NCI-H748 treated with DMSO at 0.1 percent for 48 hours (cell line): Measurements from ENCODE around the gene TTC34.
"Not testable (repeated sequence)": the region's sequence is repeated elsewhere in the genome, so short reads cannot be mapped to it uniquely, and the experiment has no call there.

Source experiments
- DNase-seq: peaks from one replicate; lab custom pipeline; 2025; lab: John Stamatoyannopoulos, UW

TTC34 gene

GRCh38 chr1:2759433-2759832 is 42.1 kb downstream of the TTC34 start:
- DNase-seq = not testable (repeated sequence)

DNA sequence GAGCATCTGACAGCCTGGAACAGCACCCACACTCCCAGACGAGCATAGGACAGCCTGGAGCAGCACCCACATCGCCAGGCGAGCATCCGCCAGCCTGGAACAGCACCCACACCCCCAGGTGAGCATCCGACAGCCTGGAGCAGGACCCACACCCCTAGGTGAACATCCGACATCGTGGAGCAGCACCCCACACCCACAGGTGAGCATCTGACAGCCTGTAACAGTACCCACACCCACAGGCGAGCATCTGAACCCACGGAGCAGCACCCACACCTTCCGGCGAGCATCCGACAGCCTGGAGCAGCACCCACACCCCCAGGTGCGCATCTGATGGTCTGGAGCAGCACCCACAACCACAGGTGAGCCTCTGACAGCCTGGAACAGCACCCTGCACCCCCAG is 44.0 kb downstream of the TTC34 start:
- not testable (repeated sequence) for DNase-seq

DNA sequence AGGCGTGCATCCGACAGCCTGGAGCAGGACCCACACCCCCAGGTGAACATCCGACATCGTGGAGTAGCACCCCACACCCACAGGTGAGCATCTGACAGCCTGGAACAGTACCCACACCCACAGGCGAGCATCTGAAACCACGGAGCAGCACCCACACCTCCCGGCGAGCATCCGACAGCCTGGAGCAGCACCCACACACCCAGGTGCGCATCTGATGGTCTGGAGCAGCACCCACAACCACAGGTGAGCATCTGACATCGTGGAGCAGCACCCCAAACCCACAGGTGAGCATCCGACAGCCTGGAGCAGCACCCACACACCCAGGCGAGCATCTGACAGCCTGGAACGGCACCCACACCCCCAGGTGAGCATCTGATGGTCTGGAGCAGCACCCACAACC is 46.1 kb downstream of the TTC34 start:
- DNase-seq = not testable (repeated sequence)

GRCh38 chr1:2754597-2754996 is 46.9 kb downstream of the TTC34 start:
- not testable (repeated sequence) for DNase-seq

DNA sequence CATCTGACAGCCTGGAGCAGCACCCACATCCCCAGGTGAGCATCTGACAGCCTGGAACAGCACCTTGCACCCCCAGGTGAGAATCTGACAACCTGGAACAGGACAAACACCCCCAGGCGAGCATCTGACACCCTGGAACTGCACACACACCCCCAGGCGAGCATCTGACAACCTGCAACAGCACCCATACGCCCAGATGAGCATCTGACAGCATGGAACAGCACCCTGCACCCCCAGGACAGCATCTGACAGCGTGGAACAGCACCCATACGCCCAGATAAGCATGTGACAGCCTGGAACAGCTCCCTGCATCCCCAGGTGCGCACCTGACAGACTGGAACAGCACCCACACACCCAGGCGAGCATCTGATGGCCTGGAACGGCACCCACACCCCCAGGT is 49.0 kb downstream of the TTC34 start:
- not testable (repeated sequence) for DNase-seq

DNA sequence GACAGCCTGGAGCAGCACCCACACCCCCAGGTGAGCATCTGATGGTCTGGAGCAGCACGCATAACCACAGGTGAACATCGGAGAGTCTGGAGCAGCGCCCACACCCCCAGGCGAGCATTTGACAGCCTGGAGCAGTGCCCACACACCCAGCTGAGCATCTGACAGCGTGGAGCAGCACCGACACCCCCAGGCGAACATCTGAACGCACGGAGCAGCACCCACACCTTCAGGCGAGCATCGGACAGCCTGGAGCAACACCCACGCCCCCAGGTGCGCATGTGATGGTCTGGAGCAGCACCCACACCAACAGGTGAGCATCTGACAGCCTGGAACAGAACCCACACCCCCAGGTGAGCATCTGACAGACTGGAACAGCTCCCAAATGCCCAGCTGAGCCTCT is 49.6 kb downstream of the TTC34 start:
- not testable (repeated sequence) for DNase-seq

GRCh38 chr1:2750766-2751730 is 50.4 kb downstream of the TTC34 start:
- DNase-seq = not testable (repeated sequence)

- DNase-seq = not testable (repeated sequence)
Measured at GRCh38 chr1:2750041-2750680, 51.3 kb downstream of the TTC34 start.

DNA sequence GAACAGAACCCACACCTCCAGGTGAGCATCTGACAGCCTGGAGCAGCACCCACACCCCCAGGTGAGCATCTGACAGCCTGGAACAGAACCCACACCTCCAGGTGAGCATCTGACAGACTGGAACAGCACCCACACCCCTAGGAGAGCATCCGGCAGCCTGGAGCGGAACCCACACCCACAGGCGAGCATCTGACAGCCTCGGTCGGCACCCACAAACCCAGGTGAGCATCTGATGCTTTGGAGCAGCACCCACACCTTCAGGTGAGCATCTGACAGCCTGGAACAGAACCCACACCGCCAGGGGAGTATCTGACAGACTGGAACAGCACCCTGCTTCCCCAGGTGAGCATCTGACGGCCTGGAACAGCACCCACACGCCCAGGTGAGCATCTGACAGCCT is 52.9 kb downstream of the TTC34 start:
- not testable (repeated sequence) for DNase-seq

- DNase-seq = not testable (repeated sequence)
Measured at GRCh38 chr1:2694796-2695195, 106.7 kb downstream of the TTC34 start.

- DNase-seq = not testable (repeated sequence)
Measured at GRCh38 chr1:2690180-2690579, 111.3 kb downstream of the TTC34 start.

DNA sequence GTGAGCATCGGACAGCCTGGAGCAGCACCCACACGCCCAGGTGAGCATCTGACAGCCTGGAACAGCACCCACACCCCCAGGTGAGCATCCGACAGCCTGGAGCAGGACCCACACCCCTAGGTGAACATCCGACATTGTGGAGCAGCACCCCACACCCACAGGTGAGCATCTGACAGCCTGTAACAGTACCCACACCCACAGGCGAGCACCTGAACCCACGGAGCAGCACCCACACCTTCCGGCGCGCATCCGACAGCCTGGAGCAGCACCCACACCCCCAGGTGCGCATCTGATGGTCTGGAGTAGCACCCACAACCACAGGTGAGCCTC is 113.2 kb downstream of the TTC34 start:
- DNase-seq = not testable (repeated sequence)

GRCh38 chr1:2687638-2688335 is 113.7 kb downstream of the TTC34 start:
- DNase-seq = not testable (repeated sequence)

DNA sequence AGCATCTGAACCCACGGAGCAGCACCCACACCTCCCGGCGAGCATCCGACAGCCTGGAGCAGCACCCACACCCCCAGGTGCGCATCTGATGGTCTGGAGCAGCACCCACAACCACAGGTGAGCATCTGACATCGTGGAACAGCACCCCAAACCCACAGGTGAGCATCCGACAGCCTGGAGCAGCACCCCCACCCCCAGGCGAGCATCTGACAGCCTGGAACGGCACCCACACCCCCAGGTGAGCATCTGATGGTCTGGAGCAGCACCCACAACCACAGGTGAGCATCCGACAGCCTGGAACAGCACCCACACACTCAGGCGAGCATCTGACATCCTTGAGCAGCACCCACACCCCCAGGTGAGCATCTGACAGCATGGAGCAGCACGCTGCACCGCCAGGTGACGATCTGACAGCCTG is 114.3 kb downstream of the TTC34 start:
- not testable (repeated sequence) for DNase-seq

- DNase-seq = not testable (repeated sequence)
Measured at GRCh38 chr1:2686091-2686863, 115.2 kb downstream of the TTC34 start.

DNA sequence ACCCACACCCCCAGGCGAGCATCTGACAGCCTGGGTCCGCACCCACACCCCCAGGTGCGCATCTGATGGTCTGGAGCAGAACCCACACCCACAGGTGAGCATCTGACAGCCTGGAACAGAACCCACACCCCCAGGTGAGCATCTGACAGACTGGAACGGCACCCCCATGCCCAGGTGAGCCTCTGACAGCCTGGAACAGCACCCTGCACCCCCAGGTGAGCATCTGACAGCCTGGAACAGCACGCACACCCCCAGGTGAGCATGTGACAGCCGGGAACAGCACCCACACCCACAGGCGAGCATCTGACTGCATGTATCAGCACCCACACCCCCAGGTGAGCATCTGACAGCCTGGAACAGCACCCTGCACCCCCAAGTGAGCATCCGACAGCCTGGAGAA is 115.8 kb downstream of the TTC34 start:
- DNase-seq = not testable (repeated sequence)

DNA sequence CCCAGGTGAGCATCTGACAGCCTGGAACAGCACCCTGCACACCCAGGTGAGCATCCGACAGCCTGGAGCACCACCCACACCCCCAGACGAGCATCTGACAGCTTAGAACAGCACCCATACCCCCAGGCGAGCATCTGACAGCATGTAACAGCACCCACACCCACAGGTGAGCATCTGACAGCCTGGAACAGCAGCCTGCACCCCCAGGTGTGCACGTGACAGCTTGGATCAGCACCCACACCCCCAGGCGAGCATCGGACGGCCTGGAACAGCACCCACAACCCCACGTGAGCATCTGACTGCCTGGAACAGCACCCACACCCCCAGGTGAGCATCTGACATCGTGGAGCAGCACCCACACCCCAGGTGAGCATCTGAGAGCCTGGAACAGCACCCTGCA is 116.6 kb downstream of the TTC34 start:
- DNase-seq = not testable (repeated sequence)

DNA sequence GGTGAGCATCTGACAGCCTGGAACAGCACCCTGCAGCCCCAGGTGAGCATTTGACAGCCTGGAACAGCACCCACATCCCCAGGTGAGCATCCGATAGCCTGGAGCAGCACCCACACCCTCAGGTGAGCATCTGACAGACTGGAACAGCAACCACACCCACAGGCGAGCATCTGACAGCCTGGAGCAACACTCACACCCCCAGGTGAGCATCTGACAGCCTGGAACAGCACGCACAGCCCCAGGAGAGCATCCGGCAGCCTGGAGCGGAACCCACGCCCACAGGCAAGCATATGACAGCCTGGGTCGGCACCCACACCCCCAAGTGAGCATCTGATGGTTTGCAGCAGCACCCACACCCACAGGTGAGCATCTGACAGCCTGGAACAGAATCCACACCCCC is 117.5 kb downstream of the TTC34 start:
- not testable (repeated sequence) for DNase-seq

DNA sequence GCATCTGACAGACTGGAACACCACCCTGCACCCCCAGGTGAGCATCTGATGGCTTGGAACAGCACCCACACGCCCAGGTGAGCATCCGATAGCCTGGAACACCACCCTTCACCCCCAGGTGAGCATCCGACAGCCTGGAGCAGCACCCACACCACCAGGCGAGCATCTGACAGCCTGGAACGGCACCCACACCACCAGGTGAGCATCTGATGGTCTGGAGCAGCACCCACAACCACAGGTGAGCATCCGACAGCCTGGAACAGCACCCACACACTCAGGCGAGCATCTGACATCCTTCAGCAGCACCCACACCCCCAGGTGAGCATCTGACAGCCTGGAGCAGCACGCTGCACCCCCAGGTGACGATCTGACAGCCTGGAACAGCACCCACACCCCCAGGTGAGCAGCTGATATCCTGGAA is 118.2 kb downstream of the TTC34 start:
- DNase-seq = not testable (repeated sequence)

DNA sequence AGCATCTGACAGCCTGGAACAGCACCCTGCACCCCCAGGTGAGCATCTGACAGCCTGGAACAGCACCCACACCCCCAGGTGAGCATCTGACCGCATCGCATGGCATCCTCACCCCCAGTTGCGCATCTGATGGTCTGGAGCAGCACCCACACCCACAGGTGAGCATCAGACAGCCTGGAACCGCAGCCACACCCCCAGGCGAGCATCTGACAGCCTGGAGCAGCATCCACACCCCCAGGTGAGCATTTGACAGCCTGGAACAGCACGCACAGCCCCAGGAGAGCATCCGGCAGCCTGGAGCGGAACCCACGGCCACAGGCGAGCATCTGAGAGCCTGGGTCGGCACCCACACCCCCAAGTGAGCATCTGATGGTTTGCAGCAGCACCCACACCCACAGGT is 118.6 kb downstream of the TTC34 start:
- DNase-seq = not testable (repeated sequence)

DNA sequence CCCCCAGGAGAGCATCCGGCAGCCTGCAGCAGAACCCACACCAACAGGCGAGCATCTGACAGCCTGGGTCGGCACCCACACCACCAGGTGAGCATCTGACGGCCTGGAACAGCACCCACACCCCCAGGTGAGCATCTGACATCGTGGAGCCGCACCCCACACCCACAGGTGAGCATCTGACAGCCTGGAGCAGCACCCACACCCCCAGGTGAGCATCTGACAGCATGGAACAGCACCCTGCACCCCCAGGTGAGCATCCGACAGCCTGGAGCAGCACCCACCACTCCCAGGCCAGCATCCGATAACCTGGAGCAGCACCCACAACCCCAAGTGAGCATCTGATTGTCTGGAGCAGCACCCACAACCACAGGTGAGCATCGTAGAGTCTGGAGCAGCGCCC is 124.8 kb downstream of the TTC34 start:
- DNase-seq = not testable (repeated sequence)

DNA sequence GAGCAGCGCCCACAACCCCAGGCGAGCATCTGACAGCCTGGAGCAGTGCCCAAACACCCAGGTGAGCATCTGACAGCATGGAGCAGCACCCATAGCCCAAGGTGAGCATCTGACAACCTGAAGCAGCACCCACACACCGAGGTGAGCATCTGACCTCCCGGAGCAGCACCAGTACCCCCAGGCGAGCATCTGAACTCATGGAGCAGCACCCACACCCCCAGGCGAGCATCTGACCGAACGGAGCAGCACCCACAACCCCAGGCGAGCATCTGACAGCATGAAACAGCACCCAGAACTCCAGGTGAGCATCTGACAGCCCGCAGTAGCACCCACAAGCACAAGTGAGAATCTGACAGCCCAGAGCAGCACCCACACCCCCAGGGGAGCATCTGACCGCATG is 129.8 kb downstream of the TTC34 start:
- not testable (repeated sequence) for DNase-seq
